AG09319 (cell line): ENCODE measurements around the gene HOXB8.

Experiments
- DNase-seq: peaks from one replicate; pipeline ENCODE4 v3.0.0-alpha.2; 2010; ENCODE audit warnings: low read depth; ENCODE audit errors: extremely low read depth
- TF ChIP-seq, protein P1 (sequence below): IDR thresholded peaks from 2 replicates; pipeline ENCODE4 v1.5.1; 2011; ENCODE audit warnings: low read depth, mild to moderate bottlenecking, inconsistent platforms, low read length, moderate library complexity

The HOXB8 gene

GRCh38 chr17:48630009-48630924, 15.2 kb upstream of the HOXB8 start:
- no peak for DNase-seq
- TF ChIP-seq, protein P1, sequence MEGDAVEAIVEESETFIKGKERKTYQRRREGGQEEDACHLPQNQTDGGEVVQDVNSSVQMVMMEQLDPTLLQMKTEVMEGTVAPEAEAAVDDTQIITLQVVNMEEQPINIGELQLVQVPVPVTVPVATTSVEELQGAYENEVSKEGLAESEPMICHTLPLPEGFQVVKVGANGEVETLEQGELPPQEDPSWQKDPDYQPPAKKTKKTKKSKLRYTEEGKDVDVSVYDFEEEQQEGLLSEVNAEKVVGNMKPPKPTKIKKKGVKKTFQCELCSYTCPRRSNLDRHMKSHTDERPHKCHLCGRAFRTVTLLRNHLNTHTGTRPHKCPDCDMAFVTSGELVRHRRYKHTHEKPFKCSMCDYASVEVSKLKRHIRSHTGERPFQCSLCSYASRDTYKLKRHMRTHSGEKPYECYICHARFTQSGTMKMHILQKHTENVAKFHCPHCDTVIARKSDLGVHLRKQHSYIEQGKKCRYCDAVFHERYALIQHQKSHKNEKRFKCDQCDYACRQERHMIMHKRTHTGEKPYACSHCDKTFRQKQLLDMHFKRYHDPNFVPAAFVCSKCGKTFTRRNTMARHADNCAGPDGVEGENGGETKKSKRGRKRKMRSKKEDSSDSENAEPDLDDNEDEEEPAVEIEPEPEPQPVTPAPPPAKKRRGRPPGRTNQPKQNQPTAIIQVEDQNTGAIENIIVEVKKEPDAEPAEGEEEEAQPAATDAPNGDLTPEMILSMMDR, result no peak

DNA sequence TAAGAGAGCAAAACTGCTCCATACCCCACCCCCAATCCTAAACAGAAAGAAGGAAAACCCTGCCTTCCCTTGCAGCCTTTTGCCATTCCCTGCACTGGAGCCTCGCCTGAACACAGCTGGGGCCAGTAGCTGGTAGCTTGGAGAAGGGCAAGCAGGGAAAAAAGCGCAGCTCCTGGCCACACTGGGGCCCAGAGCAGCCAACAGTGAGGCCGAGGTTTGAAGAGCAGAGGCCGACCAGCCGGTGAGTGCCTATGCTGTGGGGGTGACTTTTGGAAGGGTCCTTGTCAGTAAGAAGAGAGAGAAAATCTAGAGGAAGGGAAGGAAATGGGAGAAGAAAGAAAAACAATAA, 14.3 kb upstream of the HOXB8 start:
- TF ChIP-seq, protein P1, result no peak
- no peak for DNase-seq

- TF ChIP-seq, protein P1, result no peak
- DNase-seq, result no peak
These were observed 13.7 kb upstream of the HOXB8 start for GRCh38 chr17:48628649-48629410.

DNA sequence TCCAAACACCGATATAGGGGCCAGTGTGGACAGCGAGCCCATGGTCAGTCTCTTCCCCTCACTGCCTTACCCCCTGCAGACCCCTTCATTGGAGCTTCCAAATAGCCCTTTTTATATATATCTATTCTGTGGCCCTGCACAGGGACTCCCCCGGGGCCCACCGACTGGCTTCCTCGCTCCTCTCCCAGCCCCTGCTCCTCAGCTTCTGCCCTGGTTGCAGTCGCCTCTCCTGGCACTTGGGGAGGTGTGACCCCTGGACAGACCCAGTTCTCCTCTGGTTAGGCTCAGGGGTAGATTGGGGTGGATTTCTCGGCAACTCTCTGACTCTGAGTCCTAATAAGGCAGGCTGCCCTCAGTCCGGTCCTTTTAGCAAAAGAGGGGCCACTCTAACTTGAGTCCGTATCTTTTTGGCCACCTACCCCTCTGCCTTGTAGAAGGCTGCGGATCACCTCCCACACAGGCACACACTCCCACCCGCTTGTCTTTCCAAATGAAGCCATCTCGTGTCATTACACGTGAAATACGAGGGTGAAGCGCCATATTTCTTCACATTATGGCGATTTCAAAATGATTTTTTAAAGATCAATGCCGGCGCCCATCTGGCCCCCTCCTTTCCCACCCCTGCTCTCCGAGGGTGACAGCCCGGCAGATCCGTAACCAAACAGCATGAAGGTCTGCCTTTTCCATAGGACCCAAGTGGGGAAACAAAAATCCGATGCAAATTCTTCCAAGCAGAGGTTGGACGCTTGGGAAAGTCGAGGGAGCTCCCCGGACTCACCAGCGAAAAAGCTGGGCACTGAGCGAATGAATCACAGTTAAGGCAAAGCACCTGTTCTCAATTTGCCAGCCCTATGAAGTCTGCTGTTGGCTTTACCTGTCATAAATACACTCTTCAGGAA, 12.8 kb upstream of the HOXB8 start:
- TF ChIP-seq, protein P1, result no peak
- DNase-seq, result no peak

DNA sequence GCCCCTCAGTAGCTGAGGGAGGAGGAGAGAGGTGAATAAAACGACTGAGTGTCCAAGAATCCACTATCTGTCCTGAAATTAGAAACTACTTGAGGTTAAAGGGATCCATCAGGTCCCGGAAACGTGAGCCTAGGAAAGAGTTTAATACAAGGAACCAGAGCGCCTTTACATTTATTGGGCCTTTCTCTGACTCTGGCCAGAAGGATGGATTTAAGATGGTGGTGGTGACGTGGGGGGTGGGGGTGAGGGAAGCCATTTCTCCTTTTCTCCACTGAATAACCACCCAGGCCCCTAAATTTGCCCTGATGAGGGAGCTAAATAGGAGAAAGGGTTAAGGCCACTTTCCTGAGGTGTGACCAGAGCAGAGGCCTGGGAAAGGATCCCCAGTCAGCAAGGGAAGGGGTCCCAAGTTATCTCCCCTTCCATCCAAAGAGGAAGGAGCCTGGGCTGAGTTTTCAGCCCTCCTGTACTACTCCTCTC, 12.1 kb upstream of the HOXB8 start:
- TF ChIP-seq, protein P1, result no peak
- DNase-seq, result no peak

- DNase-seq, result no peak
- TF ChIP-seq, protein P1, result no peak
These were observed 11.4 kb upstream of the HOXB8 start, which contains the start of gene HOXB9 for GRCh38 chr17:48626245-48627117. HOXB9 (minus strand) TSS chr17:48626358; CDS start chr17:48626269, 89 bp downstream.
